NCI-H187 treated with DMSO at 0.1 percent for 48 hours (cell line): ENCODE data around the gene TGOLN2.

Source experiments
- DNase-seq: peaks from one replicate; lab custom pipeline; 2025; lab: John Stamatoyannopoulos, UW

The TGOLN2 gene

DNA sequence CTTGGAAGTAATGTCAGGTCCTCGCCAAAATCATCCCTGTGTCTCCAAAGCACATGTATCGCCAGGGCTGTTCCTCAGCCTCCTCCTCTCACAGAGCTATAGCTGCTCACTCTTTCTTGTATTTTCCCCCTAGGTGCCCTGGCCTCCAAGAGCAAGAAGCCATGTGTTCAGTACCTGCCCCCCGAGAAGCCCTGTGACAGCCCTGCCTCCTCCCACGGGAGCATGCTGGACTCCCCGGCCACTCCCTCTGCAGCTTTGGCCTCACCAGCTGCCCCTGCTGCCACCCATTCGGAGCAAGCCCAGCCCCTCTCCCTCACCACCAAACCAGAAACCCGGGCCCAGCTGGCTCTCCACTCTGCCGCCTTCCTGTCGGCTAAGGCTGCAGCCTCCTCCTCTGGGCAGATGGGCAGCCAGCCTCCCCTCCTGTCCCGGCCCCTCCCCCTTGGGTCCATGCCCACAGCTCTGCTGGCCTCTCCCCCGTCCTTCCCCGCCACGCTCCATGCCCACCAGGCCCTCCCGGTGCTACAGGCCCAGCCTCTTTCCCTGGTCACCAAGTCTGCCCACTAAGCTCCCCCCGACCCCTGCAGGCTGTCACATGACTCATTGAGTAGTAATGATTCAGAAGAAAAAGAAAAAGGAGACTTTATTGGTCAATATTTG is 18.8 kb downstream of the TGOLN2 start:
- DNase-seq: no peak

DNA sequence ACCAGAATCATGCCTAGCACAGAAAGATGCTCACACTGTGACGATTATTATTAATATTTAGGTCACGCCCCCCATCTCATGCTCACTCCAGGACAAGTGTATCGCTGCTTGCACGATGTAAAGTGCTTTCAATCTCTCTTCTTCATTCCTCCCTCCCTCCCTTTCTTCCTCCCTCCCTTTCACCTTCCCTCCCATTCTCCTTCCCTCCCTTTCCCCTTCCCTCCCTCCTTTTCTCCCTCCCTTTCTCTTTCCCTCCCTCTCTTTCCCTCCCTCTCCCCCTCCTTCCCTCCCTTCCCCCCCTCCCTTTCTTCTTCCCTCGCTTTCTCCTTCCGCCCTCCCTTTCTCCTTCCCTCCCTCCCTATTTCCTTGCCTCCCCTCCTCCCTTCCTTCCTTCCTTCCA is 19.6 kb downstream of the TGOLN2 start:
- DNase-seq: no peak

DNA sequence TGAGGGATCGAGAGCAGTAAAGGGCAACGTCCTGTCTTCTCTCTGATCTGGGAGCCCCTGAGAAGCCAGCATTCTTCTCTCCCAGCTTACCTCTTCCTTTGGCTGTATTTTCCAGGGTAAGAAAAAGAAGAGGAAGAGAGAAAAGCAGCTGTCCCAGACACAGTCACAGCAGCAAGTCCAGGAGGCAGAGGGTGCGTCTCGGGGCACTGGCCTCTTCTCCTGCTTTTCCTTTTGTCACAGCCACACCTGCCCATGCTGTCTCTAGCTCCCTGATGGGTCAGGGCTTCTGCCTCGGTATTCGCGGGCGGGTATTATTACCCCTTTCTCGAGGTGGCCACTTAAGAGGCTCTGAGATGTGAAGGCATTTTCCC is 20.3 kb downstream of the TGOLN2 start:
- no peak for DNase-seq

DNA sequence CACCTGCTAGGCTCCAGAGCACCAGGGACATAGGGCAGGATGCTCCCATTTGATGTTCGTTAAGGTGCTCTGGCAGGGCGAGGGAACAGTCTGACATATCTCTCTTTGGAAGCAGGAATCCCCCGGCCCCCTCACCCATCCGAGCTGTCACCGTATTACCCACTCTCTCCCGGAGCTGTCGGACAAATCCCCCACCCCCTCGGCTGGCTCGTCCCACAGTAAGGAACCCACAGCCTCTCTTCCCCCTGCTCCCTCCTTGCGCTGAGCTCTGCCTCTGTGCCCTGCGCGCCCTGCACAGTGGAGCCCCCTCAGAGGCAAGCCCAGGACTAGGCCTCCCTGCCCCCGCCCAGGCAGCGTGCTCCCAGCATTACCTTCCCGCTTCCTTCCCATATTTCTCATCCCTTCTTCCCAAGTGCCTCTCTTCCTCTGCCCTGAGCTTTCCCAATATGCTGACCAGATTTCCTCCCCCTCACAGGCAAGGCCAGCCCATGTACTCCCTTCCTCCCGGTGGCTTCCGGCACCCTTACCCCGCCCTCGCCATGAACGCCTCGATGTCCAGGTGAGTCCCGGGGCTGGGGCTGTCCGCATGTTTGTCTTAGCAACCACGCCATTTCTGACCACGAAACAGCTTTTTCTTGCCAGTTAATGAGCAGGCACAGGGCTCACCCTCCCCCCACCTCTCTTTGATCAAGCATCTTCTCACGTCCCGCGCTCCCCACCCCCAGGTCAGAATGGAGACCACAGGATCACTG is 23.8 kb downstream of the TGOLN2 start:
- no peak for DNase-seq

DNA sequence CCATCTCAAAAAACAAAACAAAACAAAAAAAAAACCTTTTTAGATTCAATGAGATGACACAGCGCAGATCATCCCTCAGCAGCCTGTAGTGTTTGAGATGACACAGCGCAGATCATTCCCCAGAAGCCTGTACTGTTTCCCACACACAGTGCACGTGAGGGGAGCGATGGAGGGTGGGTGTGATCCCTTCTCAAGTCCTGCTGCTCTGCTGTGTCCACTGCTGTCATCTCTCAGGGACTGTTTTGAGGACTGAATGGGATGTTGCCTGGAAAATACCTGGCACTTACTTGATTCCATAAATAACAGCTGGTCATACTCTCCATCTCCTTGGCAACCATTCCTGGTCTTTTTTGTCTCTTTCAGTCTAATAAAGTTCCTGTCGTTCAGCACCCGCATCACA is 25.7 kb downstream of the TGOLN2 start:
- DNase-seq: no peak

DNA sequence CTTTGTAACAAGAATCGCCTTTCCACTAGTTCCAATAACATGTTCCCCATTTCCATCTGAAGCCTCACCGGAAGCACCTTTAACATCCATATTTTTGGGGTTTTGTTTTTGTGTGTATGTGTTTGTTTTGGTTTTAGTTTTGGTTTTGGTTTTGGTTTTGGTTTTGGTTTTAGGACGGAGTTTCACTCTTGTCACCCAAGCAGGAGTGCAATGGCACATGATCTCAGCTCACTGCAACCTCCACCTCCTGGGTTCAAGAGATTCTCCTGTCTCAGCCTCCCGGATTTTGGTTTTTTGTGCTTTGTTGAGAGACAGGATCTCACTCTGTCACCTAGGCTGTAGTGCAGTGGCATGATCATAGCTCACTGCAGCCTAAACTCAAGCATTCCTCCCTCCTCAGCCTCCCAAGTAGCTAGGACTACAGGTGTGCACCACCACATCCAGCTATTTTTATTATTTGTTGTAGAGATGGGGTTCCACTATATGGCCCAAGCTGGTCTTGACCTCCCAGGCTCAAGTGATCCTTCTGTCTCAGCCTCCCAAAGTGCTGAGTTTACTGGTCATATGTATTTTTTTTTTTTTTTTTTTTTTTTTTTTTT is 36.3 kb downstream of the TGOLN2 start:
- DNase-seq: no peak

DNA sequence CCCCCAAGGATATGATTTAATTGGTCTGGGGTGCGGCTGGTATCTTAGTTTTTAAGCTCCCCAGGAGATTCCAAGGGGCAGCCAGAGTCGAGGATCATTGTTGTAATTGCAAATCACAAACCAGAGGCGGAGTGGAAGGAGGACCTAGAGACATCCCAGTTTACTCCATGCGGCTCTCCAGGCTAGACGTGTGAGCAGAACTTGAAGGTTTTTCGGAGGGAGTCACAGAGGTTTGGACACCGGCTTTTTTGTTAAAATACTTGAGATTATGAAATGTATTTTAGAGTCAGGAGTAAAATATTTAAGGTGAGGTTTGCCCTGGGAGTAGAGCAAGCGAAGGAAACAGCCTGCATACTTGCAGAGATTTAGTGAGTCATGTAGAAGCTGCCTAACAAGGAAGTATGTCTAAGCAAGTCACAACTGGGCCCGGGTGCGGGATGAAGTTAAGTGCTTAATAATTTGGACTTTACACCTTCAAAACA is 39.5 kb downstream of the TGOLN2 start:
- DNase-seq: no peak

DNA sequence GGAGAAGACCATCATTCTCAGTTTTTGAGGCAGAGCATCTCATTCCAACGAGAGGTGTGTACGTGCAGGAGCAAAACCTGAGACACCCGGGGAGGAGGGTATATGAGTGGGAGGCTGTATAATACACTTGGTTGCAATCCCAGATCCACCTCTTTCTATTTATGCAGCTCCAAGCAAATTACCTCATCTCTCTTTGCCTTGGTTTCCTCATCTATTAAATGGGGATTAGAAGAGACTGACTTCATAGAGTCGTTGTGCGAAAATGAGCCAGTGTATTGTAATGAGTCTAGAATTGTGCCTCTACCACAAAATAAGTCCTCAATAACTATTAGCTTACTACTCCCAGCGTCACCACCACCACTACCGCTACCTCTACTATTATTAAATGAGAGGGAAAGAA is 40.1 kb downstream of the TGOLN2 start:
- DNase-seq: no peak

DNA sequence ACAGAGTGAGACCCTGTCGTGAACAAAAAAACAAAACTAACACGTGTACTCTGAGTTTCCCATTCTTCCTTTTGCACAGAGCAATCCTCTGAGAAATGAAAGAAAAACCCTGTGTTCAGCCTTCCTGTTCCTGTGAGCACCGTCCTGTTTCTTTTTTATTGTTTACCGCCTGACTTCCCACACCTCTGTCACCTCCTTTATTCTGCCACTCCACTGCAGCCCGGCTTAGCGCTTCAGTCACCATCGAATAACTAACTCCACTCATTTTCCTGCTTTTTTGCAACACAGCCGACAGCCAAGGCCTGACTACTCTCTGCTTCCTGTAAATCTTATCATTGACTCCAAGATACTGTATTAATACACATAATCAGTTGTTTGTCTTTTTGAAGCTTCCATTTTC is 40.9 kb downstream of the TGOLN2 start:
- DNase-seq: no peak

DNA sequence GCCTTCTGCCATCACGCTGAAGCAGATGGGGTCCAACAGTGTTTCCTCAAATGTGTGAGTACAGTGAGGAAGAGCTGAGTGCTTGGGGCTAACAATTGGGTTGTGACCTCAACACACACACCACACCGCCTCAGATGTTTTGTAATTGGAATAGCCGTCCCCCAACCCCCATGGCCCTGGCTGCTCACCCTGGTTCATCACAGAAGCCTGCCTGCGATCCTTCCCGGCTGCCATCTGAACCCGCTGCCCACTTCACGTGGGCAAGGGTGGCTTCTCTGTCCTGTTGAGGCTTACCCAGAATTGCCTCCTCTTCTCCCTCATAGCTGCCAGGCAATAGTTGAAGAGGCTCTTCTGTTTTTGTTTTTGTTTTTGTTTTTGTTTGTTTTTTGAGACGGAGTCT is 44.1 kb downstream of the TGOLN2 start:
- no peak for DNase-seq

DNA sequence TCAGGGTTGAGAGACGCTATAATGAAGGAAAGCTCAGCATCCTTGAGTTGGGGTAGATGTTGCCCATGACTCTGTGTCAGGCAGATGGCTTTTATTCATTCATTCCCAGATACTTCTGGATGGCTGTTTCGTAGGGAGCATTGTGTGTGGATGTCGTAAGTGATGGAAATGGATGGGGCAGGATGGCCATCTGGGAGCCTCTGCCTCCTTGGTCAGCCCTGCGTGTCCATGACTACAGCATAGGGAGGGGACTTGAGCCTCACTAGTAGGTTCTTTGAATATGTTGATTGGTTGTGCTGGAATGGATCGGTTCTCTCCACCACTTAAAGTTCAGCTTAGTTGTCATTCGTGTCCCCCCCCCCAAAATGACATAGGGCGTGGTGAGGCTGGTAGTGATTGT is 44.9 kb downstream of the TGOLN2 start:
- DNase-seq: no peak

DNA sequence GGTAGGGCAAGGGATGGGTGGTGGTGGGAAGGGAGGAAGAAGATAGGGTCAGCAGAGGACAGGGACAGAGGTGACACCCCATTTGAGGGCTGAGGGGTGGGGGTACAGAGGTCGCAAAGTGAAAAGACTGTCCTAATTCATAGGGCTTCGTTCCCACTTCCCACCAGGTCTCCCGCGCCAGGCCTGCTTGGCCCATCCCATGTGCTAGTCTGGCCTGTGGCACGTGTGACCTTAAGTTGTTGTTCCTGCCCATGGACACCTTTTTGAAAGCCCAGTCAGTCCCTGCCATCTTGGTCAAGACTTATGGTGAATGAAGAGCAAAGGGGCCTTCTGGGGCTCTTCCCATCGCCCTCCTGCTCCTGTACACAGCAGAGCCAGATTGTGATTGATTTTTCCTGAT is 46.2 kb downstream of the TGOLN2 start:
- DNase-seq: no peak

DNA sequence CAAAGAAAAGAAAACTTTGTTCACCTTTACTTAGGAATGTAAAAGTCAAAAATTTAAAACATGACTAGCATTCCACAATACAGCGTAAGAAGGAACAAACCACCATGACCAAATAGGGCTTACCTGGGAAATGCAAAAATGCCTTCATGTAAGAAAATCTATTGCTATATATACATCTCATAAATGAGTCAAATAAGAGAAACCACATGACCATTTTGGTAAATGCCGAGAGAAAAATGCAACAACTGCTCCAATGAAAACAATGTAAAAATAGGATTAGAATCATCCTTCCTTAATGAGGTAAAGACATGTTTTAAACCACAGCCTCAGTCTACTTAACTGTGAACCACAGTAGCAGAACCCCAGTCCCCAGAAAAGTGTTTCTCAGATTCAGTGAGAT is 49.4 kb downstream of the TGOLN2 start:
- DNase-seq: no peak

DNA sequence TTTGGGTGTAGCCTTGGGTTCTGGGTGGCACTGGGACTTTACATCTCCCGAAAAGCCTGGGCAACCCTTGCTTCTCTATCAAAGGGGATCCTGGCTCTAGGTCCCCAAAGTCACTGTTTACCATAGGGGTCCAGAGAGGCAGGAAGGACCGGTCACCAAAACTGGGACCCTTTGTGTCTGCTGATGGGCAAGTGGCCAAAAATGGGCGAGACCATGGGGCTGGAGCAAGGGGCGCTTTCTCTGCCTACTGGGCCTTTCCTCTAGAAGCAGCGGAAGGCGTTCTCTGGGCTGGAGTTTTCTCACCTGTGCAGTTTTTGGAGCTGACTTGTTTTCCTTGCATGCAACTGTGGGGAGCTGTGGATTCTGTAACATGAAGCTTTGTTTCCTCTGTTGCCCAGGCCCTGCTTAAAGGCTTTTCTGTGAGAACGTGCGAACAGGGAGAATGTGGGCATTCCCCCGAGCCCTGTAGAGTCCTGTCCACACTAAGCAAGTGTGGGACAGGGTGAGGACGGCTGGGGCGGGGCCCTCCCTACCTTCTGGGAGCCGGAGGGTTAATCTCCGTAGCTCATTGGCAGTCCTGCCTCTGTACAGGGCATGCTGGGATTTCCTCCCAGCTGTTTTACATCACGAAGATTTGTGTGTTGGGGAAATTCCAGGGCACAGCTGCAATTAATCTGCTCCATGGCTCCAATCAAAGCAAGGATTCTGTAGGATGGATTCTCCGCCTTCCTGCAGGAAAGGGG is 50.2 kb downstream of the TGOLN2 start:
- DNase-seq: no peak

DNA sequence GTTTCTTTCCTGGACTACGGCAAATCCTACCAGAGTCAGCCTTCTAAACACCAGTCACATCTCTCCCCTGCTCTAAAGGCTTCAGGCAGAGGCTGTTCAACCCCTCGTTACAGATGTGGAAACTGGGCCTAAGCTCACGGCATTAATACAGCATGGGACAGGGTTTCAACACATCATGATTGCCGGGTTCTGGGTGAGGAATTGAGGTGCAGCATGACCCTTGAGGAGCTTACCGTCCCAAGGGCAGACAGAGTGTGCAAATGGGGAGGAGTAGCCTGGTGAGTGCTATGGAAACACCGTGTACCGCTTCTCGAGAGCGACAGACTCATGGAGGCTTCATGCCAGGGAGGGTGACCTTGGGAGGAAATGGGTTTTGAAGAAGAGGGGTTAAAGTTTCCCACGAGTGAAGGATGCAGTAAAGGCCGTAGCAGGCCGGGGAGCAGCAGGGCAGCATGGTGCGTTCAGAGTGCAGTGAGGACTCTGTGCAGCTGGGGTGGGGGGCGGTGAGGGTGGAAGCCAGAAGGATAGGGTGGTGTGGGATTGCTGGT is 51.1 kb downstream of the TGOLN2 start:
- DNase-seq: no peak

DNA sequence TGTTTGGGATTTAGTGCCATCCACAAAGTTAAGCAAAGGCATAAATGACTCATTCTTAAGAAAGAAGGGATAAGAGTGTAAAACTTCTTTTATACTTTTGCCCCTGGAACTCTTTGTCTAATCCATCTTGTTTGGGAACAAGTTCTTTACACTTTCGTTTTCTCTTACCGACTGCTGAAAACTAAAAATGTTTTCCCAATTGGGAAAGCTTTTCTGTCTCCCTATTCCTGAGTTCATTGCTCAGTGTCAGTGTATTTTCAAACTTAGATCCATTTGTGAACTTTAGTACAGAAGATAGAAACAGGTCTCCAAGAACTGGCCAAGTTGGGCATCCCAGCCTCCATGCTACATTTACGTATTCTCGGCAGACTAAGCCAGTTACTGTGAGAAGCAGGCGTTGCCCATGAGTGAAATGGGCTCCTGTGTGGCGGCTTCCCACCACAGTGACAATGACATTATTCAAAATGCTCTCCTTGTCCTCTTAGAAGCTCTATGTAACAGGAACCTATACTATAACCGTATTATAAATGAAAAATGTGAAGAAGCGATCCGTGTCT is 51.7 kb downstream of the TGOLN2 start:
- no peak for DNase-seq

DNA sequence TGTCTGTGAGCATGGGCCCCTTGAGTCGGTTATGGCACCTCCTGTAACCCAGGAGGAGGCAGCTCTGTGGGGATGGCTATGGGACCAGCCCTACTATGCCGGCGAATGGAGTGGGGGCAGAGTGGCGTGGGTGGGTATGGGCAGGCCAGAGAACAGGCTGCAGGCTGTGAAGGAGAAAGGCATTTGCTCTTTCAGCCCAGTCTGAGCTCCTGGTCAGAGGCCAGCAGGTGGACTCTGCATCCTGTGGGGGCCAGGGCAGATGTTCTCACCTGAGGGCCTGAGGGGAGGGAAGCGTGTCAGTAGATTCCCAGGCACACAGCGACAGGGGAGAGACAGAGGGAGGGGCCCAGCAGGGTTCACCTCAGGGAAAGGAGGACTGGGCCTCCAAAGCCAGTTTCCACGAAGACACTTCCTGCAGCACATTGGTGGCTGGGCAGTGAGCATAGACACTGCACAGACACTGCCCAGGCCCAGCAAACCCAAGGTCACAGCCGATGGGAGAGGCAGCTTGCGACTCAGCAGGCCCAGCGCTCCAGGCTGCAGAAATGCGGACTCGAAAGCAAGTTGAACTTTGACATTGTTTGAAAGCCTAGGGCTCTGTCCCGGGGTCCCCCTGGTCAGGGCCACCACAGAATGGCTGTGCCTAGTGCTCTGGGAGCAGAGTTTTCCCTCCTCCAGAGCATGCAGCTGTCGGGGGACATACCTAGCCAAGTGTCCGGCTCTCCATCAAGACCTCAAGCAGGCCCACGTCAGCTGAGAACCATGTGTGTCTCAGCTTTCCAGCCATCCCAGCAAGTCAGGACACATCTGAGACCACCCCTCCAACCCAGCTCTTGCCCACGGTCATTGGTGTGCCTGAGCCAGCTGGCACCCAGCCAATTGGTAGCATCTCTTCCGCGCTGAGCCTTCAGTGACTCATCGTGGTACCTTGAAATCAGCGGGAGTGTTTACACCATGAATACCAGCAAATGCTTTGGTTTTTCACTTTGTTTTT is 53.8 kb downstream of the TGOLN2 start:
- no peak for DNase-seq

DNA sequence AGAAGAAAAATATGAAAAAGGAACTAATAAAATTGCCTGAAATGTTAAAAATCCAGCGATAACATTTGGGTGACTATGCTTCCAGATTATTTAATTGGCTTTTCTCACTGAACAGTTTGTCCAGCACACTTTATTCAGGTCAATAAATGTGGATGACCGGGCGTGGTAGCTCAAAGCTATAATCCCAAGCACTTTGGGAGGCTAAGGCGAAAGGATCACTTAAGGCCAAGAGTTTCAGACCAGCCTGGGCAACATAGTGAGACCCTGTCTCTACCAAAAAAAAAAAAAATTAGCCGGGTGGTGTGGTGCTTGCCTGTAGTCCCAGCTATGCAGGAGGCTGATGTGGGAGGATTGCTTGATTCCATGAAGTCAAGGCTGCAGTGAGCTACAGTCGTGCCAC is 55.4 kb downstream of the TGOLN2 start:
- DNase-seq: no peak

DNA sequence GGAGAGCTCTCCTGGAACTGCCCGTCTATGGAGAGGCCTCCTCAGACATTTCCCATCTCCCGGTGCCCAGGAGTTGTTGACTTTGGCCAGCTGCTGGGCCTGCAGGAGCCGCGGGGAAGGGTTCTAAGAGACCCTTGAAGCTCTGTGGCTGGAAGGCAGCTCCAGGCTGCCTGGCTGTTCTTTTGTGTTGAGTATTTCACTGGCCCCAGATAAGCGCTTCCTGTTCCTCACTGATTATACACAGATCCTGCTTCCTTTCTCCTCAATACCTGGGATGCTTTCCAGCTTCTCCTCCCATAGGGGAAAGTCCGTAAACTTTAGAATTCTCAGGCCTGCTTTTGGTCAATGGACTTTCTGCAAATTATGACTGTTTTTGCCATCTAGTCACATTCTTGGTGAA is 57.8 kb downstream of the TGOLN2 start:
- no peak for DNase-seq
